MM.1S (cell line): ENCODE measurements around the gene APOC3.

ENCODE experiments used
- DNase-seq: peaks from one replicate; pipeline ENCODE4 v3.0.0-alpha.2; 2015
- H2AFZ ChIP-seq: fragments of 300-600 bp; sonication (generic); 2 replicates; pipeline ENCODE4 v1.6.0; 2016; ENCODE audit warnings: antibody characterized with exemption, low read length
- H3F3A ChIP-seq: fragments of 300-600 bp; sonication (generic); 2 replicates; pipeline ENCODE4 v1.6.1; 2016; ENCODE audit warnings: mild to moderate bottlenecking, antibody characterized with exemption, low read length, moderate library complexity, mixed read lengths; ENCODE audit not compliant: insufficient read depth
- H3K27ac ChIP-seq: fragments of 300-600 bp; sonication (generic); 2 replicates; pipeline ENCODE4 v1.5.1; 2016; ENCODE audit warnings: mild to moderate bottlenecking, low read length
- H3K27me3 ChIP-seq: fragments of 300-600 bp; sonication (generic); replicated peaks from 2 replicates; pipeline ENCODE4 v1.6.0; 2016; ENCODE audit warnings: low read length; ENCODE audit not compliant: insufficient read depth
- H3K36me3 ChIP-seq: fragments of 300-600 bp; sonication (generic); replicated peaks from 2 replicates; pipeline ENCODE4 v1.6.1; 2016; ENCODE audit warnings: mild to moderate bottlenecking, low read length, mixed read lengths; ENCODE audit not compliant: insufficient read depth
- H3K4me1 ChIP-seq: fragments of 300-600 bp; sonication (generic); 2 replicates; pipeline ENCODE4 v1.6.1; 2016; ENCODE audit warnings: low read length, mixed read lengths
- H3K4me2 ChIP-seq: fragments of 300-600 bp; sonication (generic); 2 replicates; pipeline ENCODE4 v1.6.0; 2016; ENCODE audit warnings: low read depth, low read length
- H3K4me3 ChIP-seq: fragments of 300-600 bp; sonication (generic); 2 replicates; pipeline ENCODE4 v1.5.1; 2016; ENCODE audit warnings: low read length, mixed read lengths
- H3K79me2 ChIP-seq: fragments of 300-600 bp; sonication (generic); 2 replicates; pipeline ENCODE4 v1.6.1; 2016; ENCODE audit warnings: mixed run types, low read length, mixed read lengths
- H3K9ac ChIP-seq: fragments of 300-600 bp; sonication (generic); 2 replicates; pipeline ENCODE4 v1.6.1; 2016; ENCODE audit warnings: low read length, mixed read lengths
- H3K9me2 ChIP-seq: fragments of 300-600 bp; sonication (generic); replicated peaks from 2 replicates; pipeline ENCODE4 v1.6.1; 2016; ENCODE audit warnings: mild to moderate bottlenecking, low read length, mixed read lengths; ENCODE audit not compliant: insufficient read depth
- H3K9me3 ChIP-seq: fragments of 300-600 bp; sonication (generic); replicated peaks from 2 replicates; pipeline ENCODE4 v1.6.1; 2016; ENCODE audit warnings: mild to moderate bottlenecking, low read length, mixed read lengths; ENCODE audit not compliant: insufficient read depth
- H4K20me1 ChIP-seq: fragments of 300-600 bp; sonication (generic); 2 replicates; pipeline ENCODE4 v1.6.1; 2016; ENCODE audit warnings: mild to moderate bottlenecking, low read length, moderate library complexity, mixed read lengths; ENCODE audit not compliant: insufficient read depth
- CTCF ChIP-seq: fragments of 300-600 bp; sonication (generic); IDR thresholded peaks from 2 replicates; pipeline ENCODE4 v1.5.1; 2016; ENCODE audit warnings: antibody characterized with exemption, low read length, mixed read lengths
- EZH2 ChIP-seq: fragments of 300-600 bp; sonication (generic); optimal IDR thresholded peaks from 2 replicates; pipeline ENCODE3; 2017; ENCODE audit warnings: low read depth, mild to moderate bottlenecking, antibody characterized with exemption, low read length, mixed read lengths
- EZH2phosphoT487 ChIP-seq: fragments of 300-600 bp; sonication (generic); IDR thresholded peaks from 2 replicates; pipeline ENCODE4 v1.6.1; 2018; ENCODE audit warnings: antibody characterized with exemption, low read length

The APOC3 gene

DNA sequence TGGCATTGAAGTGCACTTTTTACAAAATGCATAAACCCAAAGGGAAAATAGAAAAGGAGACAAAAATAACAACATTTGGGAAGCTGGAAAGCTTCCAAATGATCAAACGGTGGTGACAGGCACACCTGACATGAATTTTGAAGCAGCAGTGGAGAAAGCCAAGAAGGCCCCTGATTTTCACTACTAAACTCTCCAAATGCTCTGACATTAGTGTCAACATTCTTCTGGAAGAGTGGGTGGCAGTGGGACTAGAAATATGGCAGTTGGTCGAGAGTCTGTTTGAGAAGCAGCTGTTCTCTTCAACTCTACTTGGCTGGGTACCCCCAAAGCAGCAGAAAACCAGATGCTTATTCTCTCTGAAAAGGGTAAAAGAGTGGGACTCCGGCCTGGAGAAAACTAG is 25.7 kb upstream of the APOC3 start:
- H4K20me1 ChIP-seq, result no peaks in the 10 kb centered on the region
- no peaks in the 10 kb centered on the region for H3K79me2 ChIP-seq
- no peak for DNase-seq
- no peak overlapping the region for H3K4me2 ChIP-seq
- no peaks in the 10 kb centered on the region for H3K9me2 ChIP-seq
- H3F3A ChIP-seq, result no peaks in the 10 kb centered on the region
- H3K4me1 ChIP-seq, result no peaks in the 10 kb centered on the region
- no peak overlapping the region for H3K27ac ChIP-seq
- no peak overlapping the region for H2AFZ ChIP-seq
- H3K9ac ChIP-seq, result no peak overlapping the region
- TF ChIP-seq EZH2 (no peak), CTCF (no peak), EZH2phosphoT487 (no peak)
- H3K36me3 ChIP-seq, result no peaks in the 10 kb centered on the region
- no peaks in the 10 kb centered on the region for H3K27me3 ChIP-seq
- no peak overlapping the region for H3K4me3 ChIP-seq
- H3K9me3 ChIP-seq, result no peaks in the 10 kb centered on the region

- Histone ChIP-seq H3K9ac (no peak overlapping the region), H4K20me1 (no peaks in the 10 kb centered on the region), H3K79me2 (no peaks in the 10 kb centered on the region), H3K36me3 (no peaks in the 10 kb centered on the region), H3K9me2 (no peaks in the 10 kb centered on the region), H3F3A (no peaks in the 10 kb centered on the region), H3K4me2 (no peak overlapping the region), H3K27ac (no peak overlapping the region), H3K4me1 (no peaks in the 10 kb centered on the region), H2AFZ (no peak overlapping the region), H3K27me3 (no peaks in the 10 kb centered on the region), H3K4me3 (no peak overlapping the region), H3K9me3 (no peaks in the 10 kb centered on the region)
- TF ChIP-seq CTCF, result no peak
- no peak for TF ChIP-seq EZH2phosphoT487
- TF ChIP-seq EZH2, result no peak
- DNase-seq, result no peak
These were observed 22.0 kb upstream of the APOC3 start for GRCh38 chr11:116807601-116808261.

DNA sequence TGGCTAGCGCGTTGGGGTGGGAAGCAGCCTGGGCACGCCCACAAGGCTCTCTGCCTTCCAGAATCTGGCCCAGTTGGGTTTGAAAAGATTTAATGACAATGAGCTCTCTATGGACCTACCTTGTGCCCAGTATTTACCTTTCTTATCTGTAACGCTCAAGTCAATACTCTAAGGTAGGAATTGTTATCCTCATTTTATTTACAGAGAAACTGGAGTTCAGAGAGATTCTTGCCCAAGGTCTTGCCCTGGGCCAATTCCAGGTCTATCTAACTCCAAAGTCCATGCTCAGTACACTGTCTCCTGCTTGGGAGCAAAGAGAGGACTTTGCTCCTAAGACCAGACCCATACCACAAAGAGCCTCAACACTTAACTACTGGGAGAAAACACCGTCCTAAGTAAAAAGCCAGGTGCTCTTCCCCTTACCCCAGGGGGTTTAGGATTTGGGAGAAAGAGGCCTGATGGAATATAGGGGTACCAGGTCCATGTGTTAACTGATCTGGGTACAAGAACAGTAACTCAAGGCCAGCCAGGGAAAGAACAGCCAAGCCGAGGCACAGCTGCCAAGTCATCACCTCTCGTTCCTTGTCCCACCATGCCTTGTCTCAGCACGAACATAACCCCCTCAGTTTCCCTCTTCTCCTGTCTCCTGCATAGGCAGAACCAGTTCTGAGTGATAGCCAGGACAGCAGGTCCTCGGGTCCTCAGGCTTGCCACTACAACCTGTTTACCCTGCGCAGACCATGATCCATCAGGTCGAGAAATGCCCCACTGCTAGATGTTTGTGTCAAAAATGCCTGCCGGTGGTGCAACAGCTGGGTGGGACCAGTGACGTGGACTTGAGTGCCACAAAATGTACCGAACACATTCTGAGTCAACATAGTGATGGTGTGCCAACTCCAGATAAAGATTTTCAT is 21.2 kb upstream of the APOC3 start:
- Histone ChIP-seq H3K4me2 (no peak overlapping the region), H3K36me3 (no peaks in the 10 kb centered on the region), H3F3A (no peaks in the 10 kb centered on the region), H3K27ac (no peak overlapping the region), H2AFZ (no peak overlapping the region), H3K9ac (no peak overlapping the region), H4K20me1 (no peaks in the 10 kb centered on the region), H3K27me3 (no peaks in the 10 kb centered on the region), H3K4me1 (no peaks in the 10 kb centered on the region), H3K9me2 (no peaks in the 10 kb centered on the region), H3K9me3 (no peaks in the 10 kb centered on the region), H3K79me2 (no peaks in the 10 kb centered on the region), H3K4me3 (no peak overlapping the region)
- TF ChIP-seq CTCF, result no peak
- TF ChIP-seq EZH2phosphoT487, result no peak
- no peak for TF ChIP-seq EZH2
- no peak for DNase-seq
